ENCODE measurements around the gene CNKSR2. TPM values are rescaled to one million over a fixed set of nuclear protein-coding genes. Genes with fewer than 3 reads are reported as not detected.
A peak's percentile ranks its signal among the peaks of the same experiment; 100 is the strongest.

CNKSR2 gene
- total RNA-seq, 1 donor from 2014 or later, result 18.5 TPM

GRCh38 chrX:21373637-21374162 is 518 bp upstream of the CNKSR2 start:
- peak overlapping the region; percentile 76 for H3K4me3 Mint-ChIP-seq (ENCODE audit: unreplicated experiment)

DNA sequence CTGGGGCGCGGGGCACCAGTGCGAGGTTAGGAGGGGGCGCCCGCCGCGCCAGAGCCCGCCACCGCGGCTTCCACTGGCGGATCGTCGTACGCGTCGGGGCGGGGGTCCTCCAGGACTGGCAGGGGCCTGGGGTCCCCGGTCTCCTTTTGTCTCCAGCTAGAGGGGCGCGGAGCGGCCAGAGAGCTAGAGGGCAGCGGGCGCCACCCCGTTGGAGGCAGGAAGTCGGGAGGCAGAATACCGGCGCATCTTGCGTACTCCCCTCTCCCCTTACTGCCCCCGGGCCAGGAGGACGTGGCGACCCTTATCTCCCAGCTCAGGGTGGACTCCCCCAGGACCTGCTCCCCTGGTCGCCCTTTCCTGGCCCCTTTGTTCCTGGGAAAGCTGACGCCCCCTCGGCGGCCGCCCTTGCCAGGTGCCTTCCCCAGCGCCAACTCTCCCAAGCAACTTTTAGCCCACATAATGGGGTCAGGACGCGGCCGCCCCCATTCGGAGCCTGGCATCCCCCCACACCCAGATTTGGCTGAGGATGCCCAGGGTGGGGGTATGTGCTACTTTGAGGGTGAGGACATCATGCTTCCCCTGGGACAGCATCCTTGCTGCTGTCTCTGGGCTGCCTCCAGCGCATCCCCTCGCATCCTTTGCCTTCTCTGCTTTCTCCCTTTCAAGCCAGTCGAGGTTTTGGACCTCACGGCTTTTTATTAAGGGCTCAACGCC is 933 bp downstream of the CNKSR2 start:
- H3K36me3 Mint-ChIP-seq (ENCODE audit: unreplicated experiment), result no peaks in the 10 kb centered on the region
- H3K27ac Mint-ChIP-seq (ENCODE audit: unreplicated experiment), result peak overlapping the region; percentile 80
- peak; percentile 34 for DNase-seq
- H3K9me3 Mint-ChIP-seq (ENCODE audit: unreplicated experiment), result peaks cover 4% of the 10 kb centered on the region
- peaks cover 4% of the 10 kb centered on the region for H3K27me3 Mint-ChIP-seq (ENCODE audit: unreplicated experiment)
- no peaks in the 10 kb centered on the region for H3K4me1 Mint-ChIP-seq (ENCODE audit: low read depth, unreplicated experiment)
- H3K4me3 Mint-ChIP-seq (ENCODE audit: unreplicated experiment), result peak overlapping the region; percentile 93
- TF ChIP-seq, protein P1, sequence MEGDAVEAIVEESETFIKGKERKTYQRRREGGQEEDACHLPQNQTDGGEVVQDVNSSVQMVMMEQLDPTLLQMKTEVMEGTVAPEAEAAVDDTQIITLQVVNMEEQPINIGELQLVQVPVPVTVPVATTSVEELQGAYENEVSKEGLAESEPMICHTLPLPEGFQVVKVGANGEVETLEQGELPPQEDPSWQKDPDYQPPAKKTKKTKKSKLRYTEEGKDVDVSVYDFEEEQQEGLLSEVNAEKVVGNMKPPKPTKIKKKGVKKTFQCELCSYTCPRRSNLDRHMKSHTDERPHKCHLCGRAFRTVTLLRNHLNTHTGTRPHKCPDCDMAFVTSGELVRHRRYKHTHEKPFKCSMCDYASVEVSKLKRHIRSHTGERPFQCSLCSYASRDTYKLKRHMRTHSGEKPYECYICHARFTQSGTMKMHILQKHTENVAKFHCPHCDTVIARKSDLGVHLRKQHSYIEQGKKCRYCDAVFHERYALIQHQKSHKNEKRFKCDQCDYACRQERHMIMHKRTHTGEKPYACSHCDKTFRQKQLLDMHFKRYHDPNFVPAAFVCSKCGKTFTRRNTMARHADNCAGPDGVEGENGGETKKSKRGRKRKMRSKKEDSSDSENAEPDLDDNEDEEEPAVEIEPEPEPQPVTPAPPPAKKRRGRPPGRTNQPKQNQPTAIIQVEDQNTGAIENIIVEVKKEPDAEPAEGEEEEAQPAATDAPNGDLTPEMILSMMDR (IDR thresholded peaks at IDR 0.05; ENCODE audit: partially characterized antibody, unreplicated experiment), result no peak

More at GRCh38 chrX:21373637-21374162, 518 bp upstream of the CNKSR2 start:
- Mint-ChIP-seq H3K9me3 (ENCODE audit: unreplicated experiment) (peaks cover 4% of the 10 kb centered on the region), H3K4me1 (ENCODE audit: low read depth, unreplicated experiment) (no peaks in the 10 kb centered on the region), H3K36me3 (ENCODE audit: unreplicated experiment) (no peaks in the 10 kb centered on the region), H3K27ac (ENCODE audit: unreplicated experiment) (peak overlapping the region; percentile 48), H3K27me3 (ENCODE audit: unreplicated experiment) (peaks cover 4% of the 10 kb centered on the region)
- peak; percentile 84 for DNase-seq
- TF ChIP-seq, protein P1 (IDR thresholded peaks at IDR 0.05; ENCODE audit: partially characterized antibody, unreplicated experiment), result no peak

DNA sequence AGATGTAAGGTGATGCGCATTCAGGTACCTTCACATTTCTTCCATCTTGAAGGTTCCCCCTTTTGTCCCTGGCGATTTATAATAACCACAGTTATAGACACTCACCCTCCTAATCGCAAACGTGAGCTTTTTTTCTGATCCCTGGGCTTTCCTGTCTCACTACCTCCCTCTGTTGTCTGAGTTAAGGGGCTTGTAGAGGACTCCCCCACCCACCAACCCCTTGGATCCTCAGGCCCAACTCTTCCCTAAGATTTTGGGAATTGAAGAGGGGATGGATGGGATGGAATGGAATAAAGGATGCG is 1.4 kb downstream of the CNKSR2 start:
- TF ChIP-seq, protein P1 (IDR thresholded peaks at IDR 0.05; ENCODE audit: partially characterized antibody, unreplicated experiment), result no peak
- H3K4me3 Mint-ChIP-seq (ENCODE audit: unreplicated experiment), result peak overlapping the region; percentile 90
- no peak for DNase-seq
- peaks cover 4% of the 10 kb centered on the region for H3K9me3 Mint-ChIP-seq (ENCODE audit: unreplicated experiment)
- H3K27me3 Mint-ChIP-seq (ENCODE audit: unreplicated experiment), result peaks cover 4% of the 10 kb centered on the region
- H3K36me3 Mint-ChIP-seq (ENCODE audit: unreplicated experiment), result no peaks in the 10 kb centered on the region
- H3K4me1 Mint-ChIP-seq (ENCODE audit: low read depth, unreplicated experiment), result no peaks in the 10 kb centered on the region
- H3K27ac Mint-ChIP-seq (ENCODE audit: unreplicated experiment), result peak overlapping the region; percentile 62

DNA sequence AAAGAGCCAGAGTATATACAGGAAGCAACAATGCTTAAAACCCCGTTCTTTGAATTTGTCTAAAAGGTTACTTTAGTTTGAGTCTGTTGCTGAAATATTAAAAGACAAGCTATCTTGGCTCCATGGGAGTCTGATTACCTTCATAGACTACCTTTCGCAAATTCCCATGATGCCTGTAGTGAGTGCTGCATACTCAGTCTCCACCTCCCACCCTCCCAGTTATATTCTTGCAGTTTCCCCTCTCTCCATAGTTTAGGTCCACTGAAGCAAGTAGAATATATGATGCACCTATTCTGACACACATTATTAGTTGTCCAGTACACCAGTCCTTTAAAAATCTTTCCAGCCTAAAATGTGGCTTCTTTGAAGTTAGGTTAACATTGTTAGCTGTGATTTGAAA is 2.4 kb downstream of the CNKSR2 start:
- Mint-ChIP-seq H3K36me3 (ENCODE audit: unreplicated experiment) (no peaks in the 10 kb centered on the region), H3K9me3 (ENCODE audit: unreplicated experiment) (peaks cover 4% of the 10 kb centered on the region), H3K4me1 (ENCODE audit: low read depth, unreplicated experiment) (no peaks in the 10 kb centered on the region), H3K27me3 (ENCODE audit: unreplicated experiment) (peaks cover 4% of the 10 kb centered on the region), H3K27ac (ENCODE audit: unreplicated experiment) (no peak overlapping the region), H3K4me3 (ENCODE audit: unreplicated experiment) (peak overlapping the region; percentile 90)
- no peak for DNase-seq
- TF ChIP-seq, protein P1 (IDR thresholded peaks at IDR 0.05; ENCODE audit: partially characterized antibody, unreplicated experiment), result no peak

- Mint-ChIP-seq H3K9me3 (ENCODE audit: unreplicated experiment) (peaks cover 2% of the 10 kb centered on the region), H3K36me3 (ENCODE audit: unreplicated experiment) (no peaks in the 10 kb centered on the region), H3K4me3 (ENCODE audit: unreplicated experiment) (no peak overlapping the region), H3K27ac (ENCODE audit: unreplicated experiment) (no peak overlapping the region), H3K27me3 (ENCODE audit: unreplicated experiment) (peaks cover 4% of the 10 kb centered on the region), H3K4me1 (ENCODE audit: low read depth, unreplicated experiment) (no peaks in the 10 kb centered on the region)
- TF ChIP-seq, protein P1 (IDR thresholded peaks at IDR 0.05; ENCODE audit: partially characterized antibody, unreplicated experiment), result no peak
- no peak for DNase-seq
These were observed 5.8 kb downstream of the CNKSR2 start for GRCh38 chrX:21379991-21380390.
